MM.1S (cell line): ENCODE results near the gene GPR17.

ENCODE experiments used
- EZH2 ChIP-seq: fragments of 300-600 bp; sonication (generic); optimal IDR thresholded peaks from 2 replicates; pipeline ENCODE3; 2017; ENCODE audit warnings: low read depth, mild to moderate bottlenecking, antibody characterized with exemption, low read length, mixed read lengths
- EZH2phosphoT487 ChIP-seq: fragments of 300-600 bp; sonication (generic); IDR thresholded peaks from 2 replicates; pipeline ENCODE4 v1.6.1; 2018; ENCODE audit warnings: antibody characterized with exemption, low read length
- TF ChIP-seq, protein P1 (sequence below): fragments of 300-600 bp; sonication (generic); IDR thresholded peaks from 2 replicates; pipeline ENCODE4 v1.5.1; 2016; ENCODE audit warnings: antibody characterized with exemption, low read length, mixed read lengths

DNA sequence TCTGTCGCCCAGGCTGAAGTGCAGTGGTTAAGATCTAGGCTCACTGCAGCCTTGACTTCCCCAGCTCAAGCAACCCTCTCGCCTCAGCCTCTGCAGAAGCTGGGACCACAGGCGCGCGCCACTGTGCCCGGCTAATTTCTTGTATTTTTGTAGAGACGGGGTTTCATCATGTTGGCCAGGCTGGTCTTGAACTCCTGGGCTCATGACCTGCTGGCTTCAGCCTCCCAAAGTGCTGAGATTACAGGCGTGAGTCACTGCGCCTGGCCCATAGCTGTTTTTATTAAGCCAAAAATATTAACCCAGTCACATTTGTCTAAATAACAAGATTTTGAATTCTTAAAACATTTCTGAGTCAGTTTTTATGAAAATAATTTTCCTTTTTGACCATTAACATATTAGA is 49.0 kb downstream of the GPR17 start:
- TF ChIP-seq, protein P1, sequence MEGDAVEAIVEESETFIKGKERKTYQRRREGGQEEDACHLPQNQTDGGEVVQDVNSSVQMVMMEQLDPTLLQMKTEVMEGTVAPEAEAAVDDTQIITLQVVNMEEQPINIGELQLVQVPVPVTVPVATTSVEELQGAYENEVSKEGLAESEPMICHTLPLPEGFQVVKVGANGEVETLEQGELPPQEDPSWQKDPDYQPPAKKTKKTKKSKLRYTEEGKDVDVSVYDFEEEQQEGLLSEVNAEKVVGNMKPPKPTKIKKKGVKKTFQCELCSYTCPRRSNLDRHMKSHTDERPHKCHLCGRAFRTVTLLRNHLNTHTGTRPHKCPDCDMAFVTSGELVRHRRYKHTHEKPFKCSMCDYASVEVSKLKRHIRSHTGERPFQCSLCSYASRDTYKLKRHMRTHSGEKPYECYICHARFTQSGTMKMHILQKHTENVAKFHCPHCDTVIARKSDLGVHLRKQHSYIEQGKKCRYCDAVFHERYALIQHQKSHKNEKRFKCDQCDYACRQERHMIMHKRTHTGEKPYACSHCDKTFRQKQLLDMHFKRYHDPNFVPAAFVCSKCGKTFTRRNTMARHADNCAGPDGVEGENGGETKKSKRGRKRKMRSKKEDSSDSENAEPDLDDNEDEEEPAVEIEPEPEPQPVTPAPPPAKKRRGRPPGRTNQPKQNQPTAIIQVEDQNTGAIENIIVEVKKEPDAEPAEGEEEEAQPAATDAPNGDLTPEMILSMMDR: no peak
- TF ChIP-seq EZH2 (no peak), EZH2phosphoT487 (no peak)
